ENCODE data around the gene CALML6. TPM values are rescaled to one million over a fixed set of nuclear protein-coding genes. Genes with fewer than 3 reads are reported as not detected.

The CALML6 gene
- total RNA-seq, 1 experiment from 2014 or later = 1.7 TPM

DNA sequence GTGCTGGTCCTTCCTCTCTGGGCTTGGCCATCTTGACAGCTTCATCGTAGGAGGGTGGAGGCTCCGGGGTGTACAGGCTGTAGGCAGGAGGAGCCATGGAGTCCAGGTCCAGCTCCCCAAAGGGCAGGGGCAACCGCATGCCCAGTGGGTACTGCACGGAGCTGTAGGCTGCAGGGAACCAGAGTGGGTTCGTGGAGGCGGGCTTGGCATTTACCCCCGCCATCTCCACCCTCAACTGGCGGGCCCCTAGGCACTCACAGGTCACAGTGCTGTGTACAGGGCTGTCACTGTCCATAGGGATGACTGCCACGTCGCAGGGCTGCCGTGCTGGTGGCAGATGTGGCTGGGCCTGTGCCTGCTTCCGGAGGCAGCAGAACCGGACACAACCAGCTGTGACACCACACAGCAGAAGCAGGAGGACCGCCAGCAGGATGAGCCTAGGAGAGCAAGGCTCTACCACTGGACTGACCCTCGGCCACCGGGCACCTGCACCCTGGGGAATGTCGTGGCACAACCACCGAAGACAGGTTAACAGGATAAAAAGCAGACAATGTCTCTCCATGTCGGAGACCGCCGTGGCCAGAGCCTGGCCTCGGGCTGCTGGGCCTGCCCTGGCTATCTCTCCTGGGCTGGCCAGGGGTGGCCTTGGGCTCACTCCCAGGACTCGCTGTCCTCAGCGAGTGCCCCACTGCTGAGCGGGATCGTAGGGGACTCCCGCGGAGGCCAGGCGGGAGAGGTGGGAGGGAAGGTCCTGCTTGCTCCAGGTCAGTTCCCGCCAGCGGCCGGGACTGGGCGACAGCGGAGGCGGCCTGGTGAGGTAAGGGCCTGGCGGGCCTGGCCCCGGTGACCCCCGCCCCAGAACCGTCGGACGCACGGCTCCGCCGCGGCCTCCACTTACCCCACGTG lies 3.2 kb downstream of the CALML6 start:
- H3K4me2 ChIP-seq (ENCODE audit: insufficient read depth, insufficient read length, low read length) = peak overlapping the region; percentile 47
- TF ChIP-seq, protein P1, sequence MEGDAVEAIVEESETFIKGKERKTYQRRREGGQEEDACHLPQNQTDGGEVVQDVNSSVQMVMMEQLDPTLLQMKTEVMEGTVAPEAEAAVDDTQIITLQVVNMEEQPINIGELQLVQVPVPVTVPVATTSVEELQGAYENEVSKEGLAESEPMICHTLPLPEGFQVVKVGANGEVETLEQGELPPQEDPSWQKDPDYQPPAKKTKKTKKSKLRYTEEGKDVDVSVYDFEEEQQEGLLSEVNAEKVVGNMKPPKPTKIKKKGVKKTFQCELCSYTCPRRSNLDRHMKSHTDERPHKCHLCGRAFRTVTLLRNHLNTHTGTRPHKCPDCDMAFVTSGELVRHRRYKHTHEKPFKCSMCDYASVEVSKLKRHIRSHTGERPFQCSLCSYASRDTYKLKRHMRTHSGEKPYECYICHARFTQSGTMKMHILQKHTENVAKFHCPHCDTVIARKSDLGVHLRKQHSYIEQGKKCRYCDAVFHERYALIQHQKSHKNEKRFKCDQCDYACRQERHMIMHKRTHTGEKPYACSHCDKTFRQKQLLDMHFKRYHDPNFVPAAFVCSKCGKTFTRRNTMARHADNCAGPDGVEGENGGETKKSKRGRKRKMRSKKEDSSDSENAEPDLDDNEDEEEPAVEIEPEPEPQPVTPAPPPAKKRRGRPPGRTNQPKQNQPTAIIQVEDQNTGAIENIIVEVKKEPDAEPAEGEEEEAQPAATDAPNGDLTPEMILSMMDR (conservative IDR thresholded peaks at IDR 0.05) = no peak
- no peak overlapping the region for H2BK12ac ChIP-seq (ENCODE audit: insufficient read length, low read depth, low read length)
- Mint-ChIP-seq H3K9me3 (no peaks in the 10 kb centered on the region), H3K27ac (no peak overlapping the region), H3K4me3 (peak overlapping the region; percentile 56 to 78), H3K27me3 (ENCODE audit: low read depth) (no peaks in the 10 kb centered on the region; the same call in none of the 2 replicates), H3K4me1 (peaks cover 4 to 23% of the 10 kb centered on the region in 2 experiments), H3K36me3 (ENCODE audit: insufficient read depth in 1 of 3, low read depth in 3 of 3) (no peaks in the 10 kb centered on the region; a peak in 1 of 7 replicates)
- H4K20me1 ChIP-seq (ENCODE audit: control insufficient read depth, insufficient read depth, insufficient read length) = no peaks in the 10 kb centered on the region
- no peak overlapping the region for H3K23ac ChIP-seq (ENCODE audit: insufficient read length, low read depth, low read length)
- no peaks in the 10 kb centered on the region for H3K79me2 ChIP-seq (ENCODE audit: insufficient read depth, low read length)
- H2AK5ac ChIP-seq (ENCODE audit: insufficient read length, low read length) = no peak overlapping the region
- no peaks in the 10 kb centered on the region for H3K27me3 ChIP-seq (ENCODE audit: insufficient read depth, low read length)
- H3T11ph ChIP-seq (ENCODE audit: low read length) = no peak overlapping the region
- H2BK20ac ChIP-seq (ENCODE audit: low read depth, low read length, poor library complexity, severe bottlenecking) = no peak overlapping the region
- H2BK5ac ChIP-seq (ENCODE audit: insufficient read length, low read length) = no peak overlapping the region
- H3K9me3 ChIP-seq (ENCODE audit: control insufficient read depth, low read depth, low read length) = no peaks in the 10 kb centered on the region
- H3K56ac ChIP-seq (ENCODE audit: insufficient read length, low read depth, low read length) = no peak overlapping the region
- DNase-seq = no peak
- no peak overlapping the region for H2BK120ac ChIP-seq (ENCODE audit: low read depth, low read length, poor library complexity, severe bottlenecking)
- no peak overlapping the region for H4K5ac ChIP-seq (ENCODE audit: insufficient read length, low read depth, low read length)
- H3K4ac ChIP-seq (ENCODE audit: low read depth, low read length) = no peak overlapping the region
- no peaks in the 10 kb centered on the region for H3K79me1 ChIP-seq (ENCODE audit: insufficient read depth, low read depth, low read length, poor library complexity, severe bottlenecking)
- H3K4me1 ChIP-seq (ENCODE audit: insufficient read depth, low read length) = no peaks in the 10 kb centered on the region
- no peak overlapping the region for H3K27ac ChIP-seq (ENCODE audit: insufficient read length, low read depth, low read length)
- peak overlapping the region; percentile 34 for H3K18ac ChIP-seq (ENCODE audit: insufficient read length, low read depth, low read length)
- H3K9ac ChIP-seq (ENCODE audit: extremely low read depth, insufficient read length, low read length) = no peak overlapping the region
- no peak overlapping the region; the same call in 1 of the 2 replicates for H3K14ac ChIP-seq (ENCODE audit: insufficient read depth, low read length)
- H4K8ac ChIP-seq (replicated peaks; ENCODE audit: insufficient read length, low read depth, low read length) = no peak overlapping the region
- no peak overlapping the region for H2BK15ac ChIP-seq (ENCODE audit: low read depth, low read length)
- H3K23me2 ChIP-seq (ENCODE audit: insufficient read length, low read depth, low read length, poor library complexity, severe bottlenecking) = no peaks in the 10 kb centered on the region
- WGBS (ENCODE audit: extremely low coverage, insufficient read length, low lambda C conversion rate) = no CpG with 5 or more reads among the region's 46 CpGs
- no peak overlapping the region for H2AFZ ChIP-seq (ENCODE audit: low read length)
- no peak overlapping the region for H4K91ac ChIP-seq (ENCODE audit: insufficient read length, low read depth, low read length)

Data from H9 (cell line).